Activated T-helper 9 cell treated with anti-CD3 and anti-CD28 coated beads, Interleukin-2, amount 50 U/mL, for 16 hours (primary cell): ENCODE results near the gene DHRS3.

Source experiments
- DNase-seq: peaks from one replicate; pipeline ENCODE4 v3.0.0-alpha.2; 2020; ENCODE audit warnings: low read depth

Gene DHRS3

GRCh38 chr1:12596007-12596821, 21.8 kb downstream of the DHRS3 start:
- DNase-seq = no peak

DNA sequence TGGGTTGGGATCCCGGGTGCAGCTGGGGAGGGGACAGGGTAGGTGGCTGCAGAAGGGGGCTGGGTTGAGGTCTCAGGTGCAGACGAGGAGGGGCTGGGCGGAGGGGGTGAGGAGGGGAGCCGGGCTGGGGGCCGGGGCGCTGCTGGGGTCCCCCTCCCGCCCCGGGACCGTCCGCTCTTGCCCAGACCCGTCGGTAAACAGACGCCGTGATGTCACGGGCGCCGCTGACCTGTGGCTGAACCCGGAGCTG, 22.3 kb downstream of the DHRS3 start:
- DNase-seq = no peak

DNA sequence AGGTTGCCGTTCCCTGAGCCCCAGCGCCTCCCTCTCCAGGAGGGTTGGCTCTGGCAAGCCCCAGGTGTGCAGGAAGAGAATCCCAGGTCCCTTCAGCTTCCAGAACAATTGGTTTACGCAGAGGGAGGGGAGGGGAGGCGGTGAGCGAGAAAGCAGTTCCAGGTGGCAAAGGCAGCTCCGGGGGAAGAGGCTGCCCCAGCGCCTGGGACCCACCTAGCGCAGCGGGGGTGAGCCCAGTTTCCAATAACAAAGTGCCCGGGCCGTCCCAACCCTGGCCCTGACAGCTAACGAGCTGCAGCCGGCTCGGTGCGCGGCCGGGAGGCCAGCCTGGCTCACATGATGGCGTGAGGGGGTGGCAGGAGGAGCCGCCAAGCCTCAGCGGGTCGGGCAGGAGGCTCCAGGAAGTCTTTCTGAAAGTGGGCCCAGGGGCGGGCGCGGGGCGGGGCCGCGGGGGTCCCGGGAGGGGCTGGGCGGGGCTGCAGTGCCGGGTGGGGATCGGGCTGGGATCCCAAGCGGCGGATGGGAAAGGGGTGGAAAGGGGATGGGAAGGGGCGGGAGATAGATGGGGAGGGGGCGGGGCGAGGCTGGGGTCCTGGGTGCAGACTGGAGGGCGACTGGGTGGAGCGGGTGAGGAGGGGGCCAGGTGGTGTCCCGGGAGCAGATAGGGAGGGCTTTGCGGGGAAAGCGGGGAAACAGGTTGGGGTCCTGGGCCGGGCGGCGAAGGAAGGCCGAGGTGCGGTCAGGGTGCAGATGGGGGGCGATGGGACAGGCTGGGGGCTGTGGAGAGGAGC, 22.8 kb downstream of the DHRS3 start:
- DNase-seq = no peak

GRCh38 chr1:12594490-12594889, 23.5 kb downstream of the DHRS3 start:
- DNase-seq = no peak

DNA sequence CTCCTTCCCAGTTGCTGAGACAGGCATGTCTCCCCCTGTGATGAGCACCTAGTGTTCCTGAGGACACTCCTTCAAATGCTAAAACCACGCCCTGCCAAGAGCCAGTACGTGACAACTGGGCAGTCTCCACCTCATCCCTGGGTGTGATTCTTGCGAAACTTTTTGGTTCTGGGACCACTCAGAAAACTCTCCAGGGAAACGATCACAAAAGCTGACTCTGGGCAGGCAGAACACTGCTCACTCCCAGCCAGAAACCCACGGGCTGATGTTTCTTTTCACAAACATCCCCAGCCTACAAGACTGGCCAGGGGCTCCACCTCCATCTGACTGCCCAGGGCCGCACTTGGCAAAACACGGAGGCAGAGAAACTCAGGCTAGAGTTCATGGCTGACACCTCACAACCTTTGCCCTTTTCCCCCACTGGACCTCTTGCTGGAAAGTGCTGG, 24.4 kb downstream of the DHRS3 start:
- no peak for DNase-seq

- DNase-seq = no peak
Measured at GRCh38 chr1:12592496-12592895, 25.5 kb downstream of the DHRS3 start.

DNA sequence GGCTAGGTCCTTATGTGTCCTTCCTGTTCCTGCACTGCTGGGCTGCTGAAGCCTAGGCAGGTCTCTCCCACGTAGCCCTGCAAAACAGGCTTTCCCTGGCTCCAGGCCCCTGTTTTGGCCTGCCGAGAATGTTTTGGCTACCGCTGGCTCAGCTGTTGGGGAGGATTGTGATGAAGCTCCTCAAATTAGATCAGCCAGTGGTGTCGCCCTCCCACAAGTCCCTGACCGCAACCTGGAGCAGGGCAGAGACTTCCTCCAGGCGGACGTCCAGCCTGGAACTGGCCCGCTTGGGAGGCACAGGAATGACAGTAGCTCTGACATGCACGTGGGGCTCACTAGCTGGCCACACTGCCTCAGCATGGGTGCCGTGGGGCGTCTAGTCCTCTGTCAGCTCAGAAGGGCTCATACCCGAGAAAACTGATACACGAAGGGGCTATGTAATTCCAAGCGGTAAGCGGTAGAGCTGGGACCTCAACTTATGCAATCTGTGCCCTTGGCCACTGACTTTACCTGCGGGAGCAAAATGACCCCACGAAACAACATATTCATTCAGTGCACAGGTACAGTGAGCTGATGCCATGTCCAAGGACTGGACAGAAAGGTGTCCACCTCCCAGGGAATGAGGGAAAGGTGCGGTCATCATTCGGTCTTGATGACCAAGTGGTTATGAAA, 26.6 kb downstream of the DHRS3 start:
- no peak for DNase-seq

- DNase-seq = no peak
Measured at GRCh38 chr1:12588695-12589094, 29.3 kb downstream of the DHRS3 start.

DNA sequence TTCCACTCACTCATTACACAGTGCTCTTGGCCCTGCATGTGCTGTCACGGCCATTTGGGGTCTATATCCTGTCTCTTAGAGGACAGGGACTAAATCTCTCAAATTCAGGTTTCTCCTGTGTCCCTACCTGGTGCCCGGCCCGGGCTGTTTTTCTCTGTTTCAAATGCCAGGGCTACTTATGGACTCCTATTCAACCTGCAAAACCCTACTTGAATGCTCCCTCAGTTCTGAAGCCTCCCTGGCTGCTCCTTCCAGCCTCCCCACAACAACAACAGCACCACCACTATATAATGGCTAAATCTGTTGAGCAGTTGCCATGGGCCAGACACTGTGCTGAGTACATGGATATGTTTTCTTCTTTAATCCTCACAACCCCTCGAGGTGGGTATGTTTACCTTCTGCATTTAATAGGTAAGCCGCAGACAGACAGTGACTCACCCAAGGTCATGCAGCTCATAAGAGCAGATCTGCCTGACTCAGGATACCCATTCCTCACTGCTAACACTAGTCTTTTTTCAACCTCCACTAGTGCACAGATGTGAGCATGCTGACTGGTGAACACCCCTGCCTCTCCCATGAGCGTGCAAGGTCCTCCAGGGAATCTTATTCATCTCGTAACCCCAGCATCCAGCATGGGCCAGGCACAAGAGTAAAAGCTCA, 29.9 kb downstream of the DHRS3 start:
- no peak for DNase-seq

DNA sequence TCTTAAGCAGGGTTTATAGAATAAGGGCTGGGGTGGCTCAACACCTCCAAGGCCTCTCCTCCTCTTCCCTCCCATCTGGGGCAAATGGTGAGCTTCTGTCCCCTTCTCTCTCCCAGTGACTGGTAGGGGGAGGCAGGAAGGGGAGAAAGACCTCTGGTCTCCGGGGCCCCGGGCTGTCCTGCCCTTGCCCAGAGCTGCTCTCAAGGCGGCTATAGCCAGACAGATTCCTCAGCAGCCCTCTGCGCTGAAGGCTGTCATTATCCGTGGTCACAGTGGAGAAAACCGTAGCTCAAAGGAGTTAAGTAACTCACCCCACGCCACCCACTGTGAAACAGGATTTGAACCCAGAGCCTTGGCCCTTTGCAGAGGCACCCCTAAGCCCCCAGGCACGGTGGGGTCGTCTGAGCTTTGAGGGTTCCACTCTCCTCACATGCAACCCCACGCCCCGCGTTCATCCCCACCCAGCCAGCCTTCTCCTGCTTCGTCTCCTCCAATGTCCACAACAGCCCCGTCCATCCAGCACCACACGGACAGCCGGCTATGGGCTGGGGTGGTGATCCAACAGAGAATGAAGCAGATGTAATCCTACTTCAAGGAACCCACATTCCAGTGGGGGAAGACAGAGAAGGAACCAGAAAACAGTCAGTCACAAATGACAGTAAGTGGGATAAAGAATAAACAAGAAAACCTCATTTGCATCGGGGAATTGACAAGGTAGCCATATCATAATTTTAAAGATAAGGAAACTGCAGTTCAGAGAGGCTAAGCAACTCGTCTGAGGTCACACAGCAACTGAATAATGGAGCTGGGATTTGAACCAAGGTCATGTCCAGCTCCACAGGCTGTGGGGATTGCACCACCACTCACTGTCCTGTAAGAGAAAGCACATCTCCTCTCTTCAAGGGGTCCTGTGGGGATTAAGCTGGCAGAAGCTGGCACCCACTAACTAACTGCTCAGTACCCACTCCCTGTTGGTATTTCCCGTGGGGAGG, 31.8 kb downstream of the DHRS3 start:
- no peak for DNase-seq

DNA sequence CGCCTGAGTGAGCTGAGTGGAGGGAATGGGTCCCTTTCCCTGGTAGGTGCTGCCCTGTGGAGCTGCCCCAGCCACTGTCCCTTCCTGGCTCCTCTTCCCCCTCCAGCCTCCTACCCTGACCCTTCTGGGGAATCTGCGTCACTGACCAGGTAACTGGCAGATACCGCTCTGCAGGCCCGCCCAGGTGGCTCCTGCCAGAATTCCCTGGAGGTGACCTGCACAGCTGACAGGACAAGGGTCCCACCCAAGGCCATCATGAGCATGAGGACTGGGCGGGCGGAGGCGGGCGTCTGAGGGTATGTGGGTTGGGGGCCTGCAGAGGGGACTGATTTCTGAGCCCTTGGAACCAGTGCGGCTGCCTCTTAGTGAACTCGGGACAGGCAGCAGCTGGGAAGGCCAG, 32.5 kb downstream of the DHRS3 start:
- no peak for DNase-seq

- no peak for DNase-seq
Measured at GRCh38 chr1:12584900-12585525, 33.0 kb downstream of the DHRS3 start.

GRCh38 chr1:12583484-12583883, 34.5 kb downstream of the DHRS3 start:
- DNase-seq = no peak

GRCh38 chr1:12582649-12583048, 35.4 kb downstream of the DHRS3 start:
- no peak for DNase-seq

DNA sequence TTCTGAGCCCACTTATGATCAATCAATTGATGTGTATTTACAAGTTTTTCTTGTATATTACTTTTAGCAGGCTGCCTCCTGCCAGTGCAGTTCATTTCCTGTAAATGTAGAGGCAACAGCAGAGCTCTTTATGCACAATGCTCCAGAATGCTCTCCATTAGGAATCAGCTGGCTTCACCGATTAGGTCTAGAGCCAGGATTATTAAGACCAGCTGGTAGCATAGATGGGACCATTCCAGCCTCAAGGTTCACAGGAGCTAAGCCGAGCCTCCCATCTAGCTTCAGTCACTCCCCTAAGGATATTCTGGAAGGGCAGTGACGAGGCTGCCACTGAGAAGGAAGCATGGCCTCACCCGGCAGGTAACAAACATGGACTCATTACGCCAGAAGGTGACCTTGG, 36.8 kb downstream of the DHRS3 start:
- DNase-seq = no peak

- DNase-seq = no peak
Measured at GRCh38 chr1:12580054-12580887, 37.7 kb downstream of the DHRS3 start.

DNA sequence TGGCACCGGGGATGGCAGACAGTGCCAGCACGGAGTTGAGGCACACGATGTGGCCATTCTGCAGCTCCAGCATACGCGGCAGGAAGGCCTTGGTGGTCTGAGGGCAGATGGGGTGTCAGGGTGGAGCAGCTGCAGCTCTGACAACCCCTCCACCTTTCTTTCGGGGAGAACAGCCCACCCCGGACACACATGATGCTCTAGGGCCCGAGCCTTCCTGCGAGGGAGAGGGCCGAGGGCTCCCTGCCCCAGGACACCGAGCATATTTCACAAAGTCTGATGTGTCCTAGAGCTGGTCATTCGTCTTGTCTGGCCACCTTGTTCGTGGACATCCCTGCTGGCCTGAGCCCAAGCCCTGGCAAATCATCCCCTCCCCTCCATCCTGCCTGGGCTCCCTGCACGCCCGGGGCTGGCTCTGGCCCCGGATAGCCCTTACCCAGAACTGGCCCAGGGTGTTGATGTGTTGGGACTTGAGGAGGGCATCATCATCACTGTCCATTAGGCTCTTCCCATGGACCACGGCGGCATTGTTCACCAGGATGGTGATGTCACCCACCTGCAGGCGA, 39.1 kb downstream of the DHRS3 start:
- DNase-seq = no peak

DNA sequence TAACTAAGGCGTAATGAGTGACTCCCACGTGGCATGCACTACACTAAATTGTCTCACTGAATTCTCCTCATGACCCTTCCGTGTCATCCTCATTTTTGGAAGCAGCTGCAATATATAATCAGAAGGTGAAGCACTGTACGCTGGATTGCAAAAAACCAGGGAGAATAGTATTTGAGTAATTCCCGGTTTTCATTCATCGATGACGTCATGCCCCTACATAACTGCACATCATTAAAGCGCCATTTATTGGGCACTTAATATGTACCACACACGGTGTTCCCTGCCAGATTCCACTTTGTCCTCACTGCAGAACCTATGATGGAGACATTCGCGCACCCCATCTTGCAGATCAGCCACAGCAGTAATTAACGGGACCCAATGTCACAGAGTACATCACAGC, 41.0 kb downstream of the DHRS3 start:
- DNase-seq = no peak

DNA sequence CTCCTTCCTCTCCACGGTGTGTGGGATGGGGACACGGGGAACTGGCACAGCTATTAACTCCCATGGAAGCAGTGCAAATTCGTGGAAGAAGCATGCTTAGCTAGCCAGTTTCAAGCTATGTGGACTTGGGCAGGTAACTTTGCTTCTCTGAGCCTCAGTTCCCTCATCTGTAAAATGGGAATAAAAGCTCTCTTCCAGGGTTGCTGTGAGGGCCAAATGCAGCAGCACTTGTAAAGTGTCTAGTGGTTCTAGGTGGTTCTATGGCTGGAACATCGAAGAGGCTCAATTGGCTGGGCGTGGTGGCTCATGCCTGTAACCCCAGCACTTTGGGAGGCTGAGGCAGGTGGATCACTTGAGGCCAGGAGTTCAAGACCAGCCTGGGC, 43.3 kb downstream of the DHRS3 start:
- DNase-seq = no peak
